ENCODE data around the gene SYT9.

GRCh38 chr11:7246179-7246578 is 5.5 kb upstream of the SYT9 start:
- TF ChIP-seq, protein P1, sequence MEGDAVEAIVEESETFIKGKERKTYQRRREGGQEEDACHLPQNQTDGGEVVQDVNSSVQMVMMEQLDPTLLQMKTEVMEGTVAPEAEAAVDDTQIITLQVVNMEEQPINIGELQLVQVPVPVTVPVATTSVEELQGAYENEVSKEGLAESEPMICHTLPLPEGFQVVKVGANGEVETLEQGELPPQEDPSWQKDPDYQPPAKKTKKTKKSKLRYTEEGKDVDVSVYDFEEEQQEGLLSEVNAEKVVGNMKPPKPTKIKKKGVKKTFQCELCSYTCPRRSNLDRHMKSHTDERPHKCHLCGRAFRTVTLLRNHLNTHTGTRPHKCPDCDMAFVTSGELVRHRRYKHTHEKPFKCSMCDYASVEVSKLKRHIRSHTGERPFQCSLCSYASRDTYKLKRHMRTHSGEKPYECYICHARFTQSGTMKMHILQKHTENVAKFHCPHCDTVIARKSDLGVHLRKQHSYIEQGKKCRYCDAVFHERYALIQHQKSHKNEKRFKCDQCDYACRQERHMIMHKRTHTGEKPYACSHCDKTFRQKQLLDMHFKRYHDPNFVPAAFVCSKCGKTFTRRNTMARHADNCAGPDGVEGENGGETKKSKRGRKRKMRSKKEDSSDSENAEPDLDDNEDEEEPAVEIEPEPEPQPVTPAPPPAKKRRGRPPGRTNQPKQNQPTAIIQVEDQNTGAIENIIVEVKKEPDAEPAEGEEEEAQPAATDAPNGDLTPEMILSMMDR (IDR thresholded peaks at IDR 0.05 in 2 of 3, conservative IDR thresholded peaks at IDR 0.05 in 1 of 3; ENCODE audit: insufficient read depth in 2 of 3, low read depth in 1 of 3, low read length in 3 of 3), result no peak
- no peak for TF ChIP-seq CEBPG (CRISPR knock-in tag; IDR thresholded peaks at IDR 0.05)
- no peak for TF ChIP-seq CEBPG (tag; conservative IDR thresholded peaks at IDR 0.05 in 1 of 2, IDR thresholded peaks at IDR 0.05 in 1 of 2)
- no peak for TF ChIP-seq CTCFL (IDR thresholded peaks at IDR 0.05; ENCODE audit: borderline replicate concordance, insufficient read depth, low read depth, low read length, poor library complexity, severe bottlenecking)
